GM06990 (cell line): ENCODE data around the gene YJU2.
"Not testable (repeated sequence)": the region's sequence is repeated elsewhere in the genome, so short reads cannot be mapped to it uniquely, and the experiment has no call there.

Source experiments
- DNase-seq: peaks from one replicate; pipeline ENCODE4 v3.0.0-alpha.2; 2011; ENCODE audit not compliant: insufficient read length; ENCODE audit errors: extremely low read depth
- H3K27me3 ChIP-seq: replicated peaks from 2 replicates; pipeline ENCODE4 v1.6.0; 2011; ENCODE audit warnings: low read length; ENCODE audit not compliant: control insufficient read depth, insufficient read depth
- H3K36me3 ChIP-seq: 2 replicates; pipeline ENCODE4 v1.5.1; 2011; ENCODE audit warnings: low read length; ENCODE audit not compliant: control insufficient read depth, insufficient read depth
- H3K4me3 ChIP-seq: replicated peaks from 2 replicates; pipeline ENCODE4 v1.5.1; 2011; ENCODE audit warnings: low read depth, mild to moderate bottlenecking, control low read depth, low read length
- TF ChIP-seq, protein P1 (sequence below): IDR thresholded peaks from 2 replicates; pipeline ENCODE4 v1.5.1; 2011; ENCODE audit warnings: low read length, control low read depth, mild to moderate bottlenecking, inconsistent platforms; ENCODE audit not compliant: insufficient read depth, poor library complexity, severe bottlenecking

The YJU2 gene

DNA sequence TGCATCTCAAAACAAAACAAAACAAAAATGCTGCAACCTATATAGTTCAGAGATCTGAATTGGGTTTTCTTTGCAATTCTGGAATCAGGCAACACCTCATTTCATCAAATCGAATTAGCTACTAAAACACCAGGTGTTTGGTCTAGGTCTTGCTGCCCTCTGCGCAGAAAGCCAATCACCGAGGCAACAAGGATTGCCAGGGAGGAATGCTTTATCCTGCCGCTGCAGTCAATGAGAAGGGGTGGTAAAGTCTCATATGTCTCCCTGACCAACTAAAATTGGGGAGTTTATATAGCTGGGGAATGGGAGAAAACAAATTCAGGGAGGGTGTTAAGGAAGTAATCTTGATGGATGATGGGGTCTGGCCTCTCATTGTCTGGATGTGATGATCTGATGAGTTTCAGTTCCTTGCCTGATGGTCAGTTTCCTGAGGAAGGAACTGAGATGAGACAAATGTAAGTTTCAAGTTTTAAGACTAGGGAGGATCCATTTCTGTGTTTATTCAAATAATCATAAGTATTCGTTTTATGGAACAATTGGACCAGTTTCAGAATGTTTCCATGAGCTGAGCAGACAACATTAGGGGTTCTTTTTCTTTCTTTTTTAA lies 5.0 kb upstream of the YJU2 start:
- DNase-seq: no peak
- Histone ChIP-seq H3K4me3 (no peak overlapping the region), H3K36me3 (peaks cover 6% of the 10 kb centered on the region), H3K27me3 (no peaks in the 10 kb centered on the region)
- TF ChIP-seq, protein P1, sequence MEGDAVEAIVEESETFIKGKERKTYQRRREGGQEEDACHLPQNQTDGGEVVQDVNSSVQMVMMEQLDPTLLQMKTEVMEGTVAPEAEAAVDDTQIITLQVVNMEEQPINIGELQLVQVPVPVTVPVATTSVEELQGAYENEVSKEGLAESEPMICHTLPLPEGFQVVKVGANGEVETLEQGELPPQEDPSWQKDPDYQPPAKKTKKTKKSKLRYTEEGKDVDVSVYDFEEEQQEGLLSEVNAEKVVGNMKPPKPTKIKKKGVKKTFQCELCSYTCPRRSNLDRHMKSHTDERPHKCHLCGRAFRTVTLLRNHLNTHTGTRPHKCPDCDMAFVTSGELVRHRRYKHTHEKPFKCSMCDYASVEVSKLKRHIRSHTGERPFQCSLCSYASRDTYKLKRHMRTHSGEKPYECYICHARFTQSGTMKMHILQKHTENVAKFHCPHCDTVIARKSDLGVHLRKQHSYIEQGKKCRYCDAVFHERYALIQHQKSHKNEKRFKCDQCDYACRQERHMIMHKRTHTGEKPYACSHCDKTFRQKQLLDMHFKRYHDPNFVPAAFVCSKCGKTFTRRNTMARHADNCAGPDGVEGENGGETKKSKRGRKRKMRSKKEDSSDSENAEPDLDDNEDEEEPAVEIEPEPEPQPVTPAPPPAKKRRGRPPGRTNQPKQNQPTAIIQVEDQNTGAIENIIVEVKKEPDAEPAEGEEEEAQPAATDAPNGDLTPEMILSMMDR: no peak

DNA sequence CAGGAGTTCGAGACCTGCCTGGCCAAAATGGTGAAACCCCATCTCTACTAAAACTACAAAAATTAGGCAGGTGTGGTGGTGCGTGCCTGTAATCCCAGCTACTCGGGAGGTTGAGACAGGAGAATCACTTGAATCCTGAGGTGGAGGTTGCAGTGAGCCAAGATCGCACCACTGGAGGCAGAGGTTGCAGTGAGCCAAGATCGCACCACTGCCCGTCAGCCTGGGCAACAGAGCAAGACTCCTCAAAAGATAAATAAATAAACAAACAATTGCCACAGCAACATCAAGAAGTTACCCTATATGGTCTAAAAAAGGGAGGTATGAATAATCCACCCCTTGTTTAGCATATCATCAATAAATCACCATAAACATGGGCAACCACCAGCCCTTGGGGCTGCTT lies 942 bp upstream of the YJU2 start:
- not testable (repeated sequence) for H3K27me3 ChIP-seq, DNase-seq, H3K4me3 ChIP-seq
- peaks cover 12% of the 10 kb centered on the region for H3K36me3 ChIP-seq

DNA sequence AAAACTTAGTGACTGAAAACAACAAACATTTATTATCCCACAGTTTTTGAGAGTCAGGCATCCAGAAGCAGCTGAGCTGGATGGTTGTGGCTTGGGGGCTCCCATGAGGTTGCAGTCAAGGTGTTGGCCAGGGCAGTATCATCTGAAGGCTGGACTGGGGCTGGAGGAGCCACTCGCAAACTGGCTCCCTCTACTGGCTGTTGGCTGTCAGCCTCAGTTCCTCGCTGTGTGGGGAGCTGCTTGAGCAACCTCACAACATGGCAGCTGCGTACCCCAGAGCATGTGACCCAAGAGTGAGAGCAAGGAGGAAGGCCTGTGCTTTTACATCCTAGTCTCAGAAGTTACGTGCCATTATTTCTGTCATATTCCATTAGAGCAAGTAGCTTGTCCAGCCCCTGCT lies 9.7 kb downstream of the YJU2 start:
- no peak overlapping the region for H3K4me3 ChIP-seq
- H3K36me3 ChIP-seq: peaks cover 21% of the 10 kb centered on the region
- H3K27me3 ChIP-seq: no peaks in the 10 kb centered on the region
- no peak for DNase-seq
- TF ChIP-seq, protein P1: peak; percentile 32

DNA sequence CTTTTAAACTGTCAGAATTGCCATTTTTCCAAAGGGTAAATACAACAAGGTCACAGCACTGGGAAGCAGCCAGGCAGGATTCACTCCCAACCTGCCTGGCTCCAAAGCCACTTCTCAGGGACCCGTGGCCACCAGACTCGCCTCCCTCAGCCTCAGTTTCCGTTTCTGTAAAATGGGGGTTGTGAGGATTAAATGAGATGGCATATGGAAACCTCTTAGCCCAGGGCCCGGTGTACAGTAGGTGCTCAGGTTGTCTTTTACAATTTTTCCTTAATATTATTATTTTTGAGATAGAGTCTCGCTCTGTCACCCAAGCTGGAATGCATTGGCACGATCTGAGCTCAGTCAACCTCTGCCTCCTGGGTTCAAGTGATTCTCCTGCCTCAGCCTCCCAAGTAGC lies 10.1 kb downstream of the YJU2 start:
- Histone ChIP-seq H3K27me3 (no peaks in the 10 kb centered on the region), H3K4me3 (no peak overlapping the region), H3K36me3 (peaks cover 24% of the 10 kb centered on the region)
- no peak for DNase-seq
- TF ChIP-seq, protein P1: no peak

DNA sequence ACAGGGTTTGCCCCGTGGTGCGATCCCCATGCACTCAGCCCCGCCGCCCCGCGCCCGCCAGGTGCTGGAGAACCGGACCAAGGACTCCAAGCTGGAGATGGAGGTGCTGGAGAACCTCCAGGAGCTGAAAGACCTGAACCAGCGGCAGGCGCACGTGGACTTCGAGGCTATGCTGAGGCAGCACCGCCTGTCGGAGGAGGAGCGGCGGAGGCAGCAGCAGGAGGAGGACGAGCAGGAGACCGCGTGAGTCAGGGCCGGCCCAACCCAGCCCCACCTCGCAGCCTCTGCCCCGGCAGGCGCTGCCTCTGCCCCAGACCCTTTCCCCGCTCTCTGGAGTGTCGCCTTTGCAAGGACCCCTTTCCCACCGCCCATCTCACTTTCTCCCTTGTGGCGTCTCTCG lies 11.3 kb downstream of the YJU2 start:
- no peaks in the 10 kb centered on the region for H3K27me3 ChIP-seq
- no peak overlapping the region for H3K4me3 ChIP-seq
- DNase-seq: no peak
- H3K36me3 ChIP-seq: peaks cover 25% of the 10 kb centered on the region
- TF ChIP-seq, protein P1: no peak

DNA sequence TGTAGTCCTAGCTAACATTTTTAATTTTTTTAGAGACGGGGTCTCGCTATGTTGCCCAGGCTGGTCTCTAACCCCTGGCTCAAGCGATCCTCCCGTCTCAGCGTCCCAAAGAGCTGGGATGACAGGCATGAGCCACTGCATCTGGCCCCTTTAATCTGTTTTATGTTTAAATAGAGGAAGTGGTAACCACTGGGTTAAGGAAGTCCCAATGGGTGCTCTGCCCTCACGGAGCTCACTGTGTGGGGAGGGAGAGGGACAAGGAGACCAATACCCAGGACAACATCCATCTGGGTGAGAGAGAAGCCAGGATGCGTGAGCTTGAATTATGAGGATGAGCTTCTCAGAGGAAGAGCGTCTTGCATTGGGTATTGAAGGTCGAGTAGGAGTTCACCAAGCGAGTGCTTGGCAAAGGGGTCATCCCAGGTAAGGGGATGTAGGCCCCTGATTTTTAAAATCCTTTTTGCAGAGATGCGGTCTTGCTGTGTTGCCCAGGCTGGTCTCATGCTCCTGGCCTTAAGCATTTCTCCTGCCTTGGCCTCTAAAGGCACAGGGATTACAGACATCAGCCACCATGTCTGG lies 13.8 kb downstream of the YJU2 start:
- H3K36me3 ChIP-seq: peaks cover 21% of the 10 kb centered on the region
- H3K27me3 ChIP-seq: no peaks in the 10 kb centered on the region
- DNase-seq: no peak
- TF ChIP-seq, protein P1: no peak
- H3K4me3 ChIP-seq: no peak overlapping the region
